DMS153 treated with DMSO at 0.1 percent for 48 hours (cell line): ENCODE measurements around the gene CYGB.
"Not testable (repeated sequence)": the region's sequence is repeated elsewhere in the genome, so short reads cannot be mapped to it uniquely, and the experiment has no call there.

Experiments used
- DNase-seq: peaks from one replicate; lab custom pipeline; 2025; ENCODE audit not compliant: unreplicated experiment; lab: John Stamatoyannopoulos, UW

Gene CYGB

DNA sequence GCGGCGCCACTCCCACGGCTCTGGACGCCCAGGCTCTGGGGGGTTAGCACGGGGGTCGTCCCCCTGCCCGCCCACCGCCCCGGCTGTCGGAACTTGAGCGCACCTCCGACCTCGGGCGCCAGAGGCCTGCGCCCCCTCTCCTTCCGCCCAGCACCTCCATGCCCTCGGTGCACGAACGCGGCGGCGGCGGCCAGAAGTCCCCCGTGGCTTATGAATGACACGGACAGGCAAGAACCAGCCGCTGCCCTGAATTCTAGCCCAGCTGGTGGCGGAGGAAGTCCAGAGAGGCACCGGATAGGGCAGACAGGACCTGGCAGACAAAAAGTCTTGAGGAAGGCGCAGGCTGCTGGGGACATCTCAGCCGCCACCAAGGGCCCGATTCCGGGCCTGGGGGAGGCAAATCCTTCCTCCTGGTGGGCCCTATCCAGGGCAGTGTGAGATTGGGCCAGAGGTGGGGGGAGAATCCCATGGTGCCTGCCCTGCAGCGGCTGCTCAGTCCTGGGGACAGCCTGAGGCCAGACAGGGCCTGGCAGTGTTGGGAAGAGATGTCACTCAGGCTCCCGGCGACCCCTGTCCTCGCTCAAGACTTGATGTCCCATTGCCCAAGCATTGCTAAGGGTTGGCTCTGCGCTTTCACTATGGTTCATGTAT lies 897 bp upstream of the CYGB start:
- DNase-seq = no peak

DNA sequence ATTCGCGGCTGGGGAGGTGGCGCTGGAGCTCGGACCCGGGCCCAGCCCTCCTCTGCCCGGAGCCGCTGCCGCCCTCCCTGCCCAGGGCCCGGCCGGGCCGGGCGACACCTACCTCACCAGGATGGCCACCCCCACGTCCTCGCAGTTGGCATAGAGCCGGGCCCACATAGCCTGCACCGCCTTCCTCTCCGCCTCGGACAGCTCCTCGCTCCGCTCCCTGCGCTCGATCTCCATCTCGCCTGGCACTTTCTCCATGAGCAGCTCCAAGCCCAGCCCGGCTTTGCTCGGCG lies 276 bp downstream of the CYGB start:
- DNase-seq = no peak

DNA sequence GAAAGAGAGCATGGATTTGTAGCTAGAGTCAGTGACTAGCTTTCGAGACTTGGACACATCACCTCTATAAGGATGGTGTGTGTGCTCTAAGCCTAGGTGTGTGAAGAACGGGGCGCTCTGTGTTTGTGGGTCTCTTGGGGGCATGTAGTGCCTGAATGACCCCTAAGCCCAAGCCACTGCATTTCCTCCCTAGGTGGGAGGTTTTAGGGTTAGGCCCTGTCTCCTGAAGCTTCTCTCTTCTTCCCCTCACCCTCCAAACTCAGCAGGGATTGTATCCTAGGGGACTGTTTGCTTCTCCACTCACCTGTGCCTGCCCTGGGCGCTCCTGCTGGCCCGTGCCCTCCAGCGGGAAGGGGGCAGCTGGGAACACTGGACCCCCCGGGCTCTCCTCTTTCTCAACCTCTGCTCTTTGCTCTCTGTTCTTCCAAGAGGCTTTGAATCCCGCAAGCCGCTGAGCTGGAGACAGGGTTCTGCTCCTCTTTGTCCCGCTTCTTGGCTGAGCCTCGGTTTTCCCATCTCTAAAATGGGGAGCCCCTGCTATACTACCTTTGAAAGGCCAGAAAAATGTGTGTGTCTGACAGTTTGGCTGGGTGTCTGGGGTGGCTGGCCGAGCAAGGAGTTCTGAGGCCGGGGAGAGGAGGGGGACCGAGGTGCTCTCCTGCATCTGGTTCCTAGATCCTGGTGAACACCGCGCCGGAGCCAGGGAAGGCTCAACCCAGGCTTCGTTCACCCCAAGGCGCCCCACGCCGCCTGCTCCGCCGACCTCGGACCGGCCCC lies 810 bp downstream of the CYGB start:
- DNase-seq = no peak

DNA sequence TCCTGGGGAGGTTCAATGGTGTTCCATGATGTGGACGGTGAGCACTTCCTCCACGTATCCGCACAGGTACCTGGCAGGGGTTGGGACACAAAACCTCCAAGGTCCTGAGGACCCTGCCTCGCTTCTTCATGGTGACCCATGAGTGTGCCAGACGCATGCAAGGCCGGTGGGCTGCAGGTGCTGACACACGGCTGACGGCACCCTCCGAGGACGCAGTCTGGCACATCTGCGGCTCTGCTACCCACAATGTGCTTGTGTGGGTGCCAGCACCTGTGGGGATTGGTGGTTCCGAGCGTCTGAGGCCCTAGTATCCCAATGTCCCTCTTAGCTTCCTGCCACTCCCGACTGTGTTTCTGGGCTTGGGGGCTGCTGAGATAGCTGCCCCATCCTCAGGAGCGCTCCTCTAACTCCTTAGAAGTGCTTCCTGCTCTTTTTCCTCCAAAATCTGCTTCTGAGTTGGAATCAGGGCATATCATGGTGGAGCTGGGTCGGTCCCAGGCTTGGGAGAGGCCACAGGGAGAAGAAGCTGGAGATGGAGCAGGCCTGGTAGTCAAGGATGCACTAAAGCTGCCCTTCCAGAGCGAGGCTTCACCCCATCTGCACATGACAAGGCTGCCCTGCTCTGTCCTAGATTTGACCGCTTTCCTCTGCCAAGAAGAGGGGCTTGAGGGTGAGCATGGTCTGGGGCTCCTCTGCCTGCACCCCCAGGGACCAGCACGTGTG lies 1.6 kb downstream of the CYGB start:
- DNase-seq = no peak

DNA sequence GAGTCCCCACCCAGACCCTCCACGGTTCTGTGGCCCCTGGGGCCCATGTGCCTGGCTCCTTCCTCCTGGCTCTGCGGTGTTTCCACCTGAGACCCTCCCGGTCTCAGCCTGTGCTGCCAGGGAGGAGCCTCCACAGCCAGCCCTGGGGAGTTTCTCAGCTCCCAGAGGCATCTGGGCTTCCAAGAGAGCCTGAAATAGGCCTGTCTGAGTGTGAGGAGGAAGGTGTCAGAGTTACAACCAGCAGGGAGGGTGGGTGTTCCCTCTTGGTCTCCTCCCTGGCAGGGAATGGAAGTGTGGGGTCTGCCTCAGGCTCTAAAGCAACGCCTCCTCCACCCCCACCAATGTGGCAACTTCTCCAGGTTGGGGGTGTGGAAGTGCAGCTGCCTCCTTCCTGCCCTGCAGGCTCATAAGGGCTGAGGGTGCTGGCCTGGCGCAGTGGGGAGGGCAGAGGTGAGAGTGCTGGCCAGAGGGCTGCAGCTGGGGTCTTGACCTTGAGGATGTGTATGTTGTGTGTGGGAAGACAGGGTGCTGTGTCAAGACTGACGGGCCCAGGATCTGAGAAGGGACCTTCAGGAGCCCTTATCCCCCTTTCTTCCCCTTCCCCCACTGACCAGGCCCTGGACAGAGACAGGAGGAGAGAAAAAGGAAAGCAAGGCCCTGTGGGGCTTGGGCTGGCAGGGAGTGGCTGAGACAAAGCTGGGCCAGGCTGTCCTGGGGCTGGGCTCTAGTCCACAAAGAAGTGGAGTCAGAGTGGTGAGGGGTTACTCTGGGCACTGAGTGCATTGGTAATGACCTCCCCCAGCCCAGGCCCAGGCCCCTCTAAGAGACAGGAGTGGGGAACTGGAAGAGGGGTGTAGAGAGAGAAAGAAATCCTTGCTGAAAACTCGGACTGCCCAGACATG lies 2.4 kb downstream of the CYGB start:
- DNase-seq = no peak

DNA sequence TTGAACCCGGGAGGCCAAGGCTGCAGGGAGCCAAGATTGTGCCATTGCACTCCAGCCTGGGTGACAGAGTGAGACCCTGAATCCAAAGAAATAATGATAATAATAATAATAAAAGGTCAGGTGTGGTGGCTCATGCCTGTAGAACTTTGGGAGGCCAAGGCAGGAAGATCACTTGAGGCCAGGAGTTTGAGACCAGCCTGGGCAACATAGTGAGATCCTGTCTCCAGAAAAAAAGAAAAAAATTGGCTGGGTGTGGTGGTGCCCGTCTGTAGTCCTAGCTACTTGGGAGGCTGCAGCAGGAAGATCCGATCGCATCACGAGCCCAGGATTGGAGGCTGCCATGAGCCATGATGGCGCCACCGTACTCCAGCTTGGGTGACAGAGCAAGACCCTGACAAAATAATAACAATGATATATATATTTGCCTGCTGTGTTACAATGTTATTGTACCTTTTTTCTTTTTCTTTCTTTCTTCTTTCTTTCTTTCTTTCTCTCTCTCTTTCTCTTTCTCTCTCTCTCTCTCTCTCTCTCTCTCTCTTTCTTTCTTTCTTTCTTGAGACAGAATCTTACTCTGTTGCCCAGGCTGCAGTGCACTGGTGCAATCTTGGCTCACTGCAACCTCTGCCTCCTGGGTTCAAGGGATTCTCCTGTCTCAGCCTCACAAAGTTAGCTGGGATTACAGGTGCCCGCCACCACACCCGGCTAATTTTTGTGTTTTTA lies 3.7 kb downstream of the CYGB start:
- not testable (repeated sequence) for DNase-seq

DNA sequence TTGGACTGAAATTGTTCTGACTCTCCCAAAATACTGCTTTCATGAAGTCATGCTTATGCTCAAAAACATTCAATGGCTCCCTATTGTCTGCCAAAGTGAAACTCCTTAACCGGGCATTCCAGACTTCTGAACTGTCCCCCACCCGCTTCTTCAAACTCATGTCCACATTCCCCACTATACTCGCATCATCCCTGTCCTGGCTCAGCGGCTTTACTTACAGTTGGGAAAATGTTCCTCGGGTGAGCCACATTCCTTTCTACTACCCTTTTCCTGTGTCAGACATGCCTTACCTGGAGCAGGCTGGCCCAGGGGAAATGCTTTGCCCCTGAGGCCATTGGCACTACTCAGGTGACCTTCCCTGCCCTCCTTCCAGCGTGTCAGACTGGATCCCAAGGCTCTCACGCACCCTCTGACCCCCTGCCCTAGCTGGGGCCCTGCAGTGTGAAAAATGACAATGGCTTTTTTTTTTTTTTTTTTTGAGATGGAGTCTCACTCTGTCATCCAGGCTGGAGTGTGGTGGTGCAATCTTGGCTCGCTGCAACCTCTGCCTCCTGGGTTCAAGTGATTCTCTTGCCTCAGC lies 5.3 kb downstream of the CYGB start:
- no peak for DNase-seq

DNA sequence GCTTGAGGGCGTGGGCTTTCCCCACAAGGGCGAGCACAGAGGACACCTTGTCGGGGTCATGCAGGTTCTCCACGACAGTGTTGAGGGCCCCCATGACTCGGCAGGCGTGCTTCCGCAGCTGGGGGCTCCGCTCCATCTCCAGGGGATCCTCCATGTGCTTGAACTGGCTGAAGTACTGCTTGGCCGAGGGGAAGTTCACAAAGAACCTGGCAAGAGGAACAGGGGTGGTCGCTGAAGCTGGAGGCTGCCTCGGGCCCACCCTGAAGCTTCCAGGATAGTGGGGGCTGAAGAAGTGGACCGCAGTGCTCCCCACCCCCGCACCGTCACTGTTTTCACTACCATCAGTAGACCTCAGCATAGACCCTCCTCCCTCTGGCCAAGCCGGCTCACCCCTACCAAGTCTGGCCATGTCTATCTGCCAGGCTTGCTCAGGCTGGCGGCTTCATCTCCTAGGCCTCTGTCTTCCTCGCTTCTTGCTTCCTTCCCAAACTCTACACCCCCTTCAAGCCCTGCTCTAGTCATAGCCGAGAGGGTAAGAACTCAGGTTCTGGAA lies 5.9 kb downstream of the CYGB start:
- no peak for DNase-seq

DNA sequence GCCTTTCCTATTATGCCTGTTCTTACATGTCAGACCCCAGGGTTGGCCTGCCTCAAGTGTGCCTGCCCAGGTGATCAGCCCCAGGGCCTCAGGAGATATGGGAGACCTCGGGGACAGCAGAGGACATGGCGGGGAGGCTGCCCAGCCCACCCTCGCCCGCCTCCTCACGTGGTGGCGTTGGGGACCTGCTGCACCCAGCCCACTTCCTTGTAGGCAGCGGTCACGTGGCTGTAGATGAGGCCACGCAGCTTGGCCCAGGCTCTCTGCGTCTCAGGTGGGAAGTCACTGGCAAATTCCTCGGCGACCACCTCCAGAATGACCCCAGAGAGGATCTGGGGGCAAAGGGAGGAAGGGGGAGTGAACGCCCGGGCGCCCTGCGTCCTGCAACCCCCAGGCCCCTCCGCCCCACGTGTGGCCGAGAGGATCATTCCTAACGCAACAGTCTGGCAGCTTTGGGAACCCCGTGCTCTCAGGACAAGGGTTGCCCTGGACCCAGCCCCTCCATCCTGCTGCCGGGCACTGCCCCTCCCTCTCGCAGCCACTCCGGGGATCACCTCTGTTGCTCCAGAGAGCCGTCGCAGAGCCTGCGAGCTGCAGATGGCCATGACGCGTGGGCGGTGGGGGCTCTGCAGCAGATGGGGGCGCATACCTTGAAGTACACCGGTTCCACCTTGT lies 6.6 kb downstream of the CYGB start:
- no peak for DNase-seq

DNA sequence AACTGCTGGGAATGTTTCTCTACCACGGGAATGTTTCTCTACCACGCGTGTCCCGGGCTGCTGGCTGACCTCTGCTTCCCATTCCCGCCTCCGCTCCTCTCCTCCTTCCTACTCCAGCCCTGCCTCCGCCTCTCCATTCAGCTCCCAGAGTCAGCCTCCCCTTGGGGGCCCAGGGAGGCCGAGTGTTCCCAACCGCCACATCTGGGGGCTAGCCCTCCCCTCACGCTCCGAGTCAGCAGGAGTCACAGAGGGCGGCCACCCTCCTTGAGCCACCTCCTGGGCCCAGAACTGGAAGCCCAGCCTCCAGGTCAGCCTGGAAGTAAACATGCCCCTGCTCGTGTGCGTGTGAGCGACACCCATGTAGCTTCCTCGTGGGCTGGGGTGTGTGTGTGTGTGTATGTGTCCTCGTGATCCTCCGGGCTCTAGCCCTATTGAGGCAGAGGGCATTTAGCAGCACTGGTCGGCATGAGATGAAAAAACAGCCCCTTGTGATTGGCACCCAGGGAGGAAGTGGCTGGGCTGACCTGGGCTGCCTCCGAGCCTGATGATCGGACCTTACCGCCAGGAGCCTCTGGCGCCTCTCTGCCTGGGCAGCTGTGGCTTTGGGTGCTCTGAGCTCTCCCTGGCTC lies 7.3 kb downstream of the CYGB start:
- no peak for DNase-seq

DNA sequence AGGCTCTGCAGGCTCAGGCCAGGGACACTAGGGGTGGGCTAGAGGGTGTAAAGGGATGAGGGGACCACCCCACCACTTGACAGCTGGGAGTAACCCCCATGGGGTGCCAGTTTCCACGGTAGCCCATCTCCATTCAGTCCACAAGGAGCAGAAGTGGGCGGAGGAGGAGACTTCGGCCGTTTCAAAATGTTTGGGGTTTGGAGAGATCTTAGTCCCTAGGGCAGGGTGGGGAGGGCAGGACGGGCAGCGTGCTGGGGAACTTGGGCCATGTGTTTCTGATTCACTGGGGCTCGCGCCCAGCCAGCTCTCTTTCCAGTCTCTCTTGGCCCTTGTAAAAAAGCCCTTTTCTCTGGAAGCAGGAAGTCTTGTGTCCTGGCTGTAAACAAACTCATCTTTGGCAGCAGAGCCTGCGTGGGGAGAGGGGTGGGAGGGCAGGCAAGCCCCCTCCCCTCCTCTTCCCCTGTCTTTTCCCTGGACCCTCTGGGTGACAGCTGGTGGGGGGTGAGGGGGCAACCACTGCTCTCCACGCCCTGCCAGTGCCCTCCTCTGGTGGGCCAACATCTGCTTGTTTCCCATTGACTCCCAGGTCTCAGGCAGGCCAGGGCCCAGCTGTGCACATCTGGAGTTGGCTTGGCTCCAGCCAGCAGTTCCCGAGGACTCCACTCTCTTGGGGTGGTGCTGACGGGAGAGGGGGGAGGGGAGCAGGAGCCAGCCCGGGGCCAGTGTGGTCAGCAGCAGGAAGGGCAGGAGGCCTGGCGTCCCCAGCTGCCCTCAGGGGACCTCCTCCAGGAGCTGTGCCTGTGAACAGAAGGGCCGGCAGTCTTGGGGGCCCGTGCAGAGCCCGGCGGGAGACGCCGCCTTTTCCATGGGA lies 8.1 kb downstream of the CYGB start:
- no peak for DNase-seq

DNA sequence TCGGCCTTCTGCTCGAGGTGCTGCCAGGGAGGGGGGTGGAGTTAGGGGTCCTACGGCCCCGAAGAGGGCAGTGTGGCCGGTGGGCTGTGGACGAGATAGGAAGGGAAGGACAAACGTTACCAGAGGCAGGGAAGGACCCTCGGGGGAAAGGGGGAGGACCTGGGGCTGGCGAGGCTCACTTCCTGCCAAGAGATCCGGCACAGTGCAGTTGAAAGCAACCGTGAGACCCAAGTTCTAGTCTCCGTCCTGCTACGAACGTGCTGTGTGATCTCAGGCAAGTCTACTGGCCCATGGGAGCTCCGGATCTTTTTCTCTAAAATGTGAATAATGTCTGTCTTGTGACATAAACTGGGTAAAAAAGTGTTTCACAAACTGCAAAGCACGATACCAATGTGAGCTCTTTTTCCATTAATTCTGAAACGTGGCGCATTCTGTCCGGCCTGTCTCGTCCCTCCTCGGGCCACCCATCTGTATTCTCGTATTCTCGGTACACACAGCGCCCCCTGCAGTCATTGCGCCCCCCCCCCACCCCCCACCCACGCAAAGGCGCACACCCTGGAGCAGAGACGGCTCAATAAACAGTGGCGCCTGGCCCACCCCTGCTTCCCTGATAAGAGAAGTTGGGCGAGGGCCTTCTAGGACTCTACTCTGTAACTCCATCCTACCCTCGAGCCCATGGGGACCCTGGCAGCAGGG lies 8.8 kb downstream of the CYGB start:
- no peak for DNase-seq

DNA sequence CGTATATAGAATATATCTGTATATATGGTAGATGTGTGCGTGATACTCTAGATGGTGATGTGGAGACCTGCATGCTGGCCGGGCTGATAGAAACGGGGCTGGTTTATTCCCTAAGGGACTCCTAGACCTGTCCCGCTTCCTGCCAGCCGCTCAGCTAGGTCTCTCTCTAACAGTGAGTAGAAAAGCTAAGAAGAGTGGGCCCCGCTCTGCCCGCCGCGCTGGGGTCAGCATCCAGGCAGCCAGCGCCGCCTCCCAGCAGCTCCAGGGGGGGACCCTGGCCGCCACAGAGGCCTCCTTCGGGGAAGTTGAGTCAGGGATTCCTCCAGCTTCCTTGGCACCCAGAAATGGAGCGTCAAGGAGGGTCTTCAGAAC lies 9.4 kb downstream of the CYGB start:
- DNase-seq = no peak

DNA sequence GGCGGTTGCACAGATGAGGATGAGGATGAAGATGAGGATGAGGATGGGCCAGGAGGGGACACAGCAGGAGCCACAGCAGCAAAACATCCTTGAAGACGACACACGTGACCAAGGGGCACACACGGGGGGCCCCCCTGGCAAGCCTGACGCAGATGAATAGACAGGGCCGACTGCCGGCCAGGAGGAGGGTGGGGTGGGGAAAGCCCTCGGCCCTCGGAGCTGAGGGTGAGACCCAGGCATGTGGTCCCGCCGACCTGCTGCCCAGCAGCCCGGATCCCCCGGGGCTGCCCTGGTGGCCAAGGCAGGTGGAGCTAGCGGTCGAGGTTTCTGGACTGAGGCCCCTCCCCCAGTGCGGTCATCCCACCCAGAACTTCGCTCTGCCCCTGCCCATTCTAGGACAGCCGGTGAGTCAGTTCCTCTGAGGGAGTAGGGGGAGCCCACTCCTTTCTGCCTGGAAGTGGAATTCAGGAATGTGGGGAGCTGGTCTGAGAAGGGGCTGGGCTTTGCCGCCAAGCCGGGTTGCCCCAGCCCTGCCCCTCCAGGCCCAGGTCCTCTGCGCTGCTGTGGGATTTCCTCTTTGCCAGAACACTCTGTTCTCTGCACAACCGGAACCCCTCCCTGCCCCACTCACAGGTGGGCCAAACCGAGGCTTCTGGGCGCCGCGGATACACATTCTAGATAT lies 9.9 kb downstream of the CYGB start:
- DNase-seq = no peak

DNA sequence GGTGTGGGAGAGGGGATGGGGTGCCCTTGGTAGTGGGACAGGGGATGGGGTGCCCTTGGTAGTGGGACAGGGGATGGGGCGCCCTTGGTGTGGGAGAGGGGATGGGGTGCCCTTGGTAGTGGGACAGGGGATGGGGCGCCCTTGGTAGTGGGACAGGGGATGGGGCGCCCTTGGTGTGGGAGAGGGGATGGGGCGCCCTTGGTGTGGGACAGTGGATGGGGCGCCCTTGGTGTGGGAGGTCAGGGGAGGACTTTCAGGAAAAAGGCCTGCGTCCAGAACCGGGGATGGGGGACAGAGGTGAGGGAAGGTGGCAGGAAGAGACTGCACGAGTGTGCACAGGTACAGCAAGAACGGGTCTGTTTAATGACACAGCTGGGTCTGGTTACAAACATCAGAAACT lies 10.5 kb downstream of the CYGB start:
- DNase-seq = not testable (repeated sequence)

DNA sequence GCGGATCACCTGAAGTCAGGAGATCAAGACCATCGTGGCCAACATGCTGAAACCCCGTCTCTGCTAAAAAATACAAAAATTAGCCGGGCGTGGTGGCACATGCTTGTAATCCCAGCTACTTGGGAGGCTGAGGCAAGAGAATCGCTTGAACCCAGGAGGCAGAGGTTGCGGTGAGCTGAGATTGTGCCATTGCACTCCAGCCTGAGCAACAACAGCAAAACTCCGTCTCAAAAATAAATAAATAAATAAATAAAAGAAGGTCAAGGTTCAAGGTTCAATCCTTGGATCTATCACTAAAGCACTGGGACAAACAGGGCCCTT lies 12.0 kb downstream of the CYGB start:
- not testable (repeated sequence) for DNase-seq
